Kidney (tissue), 14 donors: ENCODE measurements around the gene SH3PXD2A. TPM values are rescaled to one million over a fixed set of nuclear protein-coding genes. Genes with fewer than 3 reads are reported as not detected.

ENCODE experiments used
- DNase-seq, 5 donors: peaks; one replicate each; pipeline ENCODE4 v3.0.0-alpha.2; 2013 to 2020
- FAIRE-seq: peaks from 2 replicates; lab custom pipeline; 2012; peaks lifted over from hg19 to GRCh38; lab: Jason Lieb, UNC
- H3K27ac ChIP-seq, 2 donors: one replicate each; pipeline ENCODE4 v1.7.0; 2013; ENCODE audit warnings: low read depth in 2 of 2, low read length in 2 of 2, inconsistent platforms in 1 of 2
- H3K27me3 ChIP-seq: one replicate; pipeline ENCODE4 v1.7.1; 2013; ENCODE audit warnings: low read length, inconsistent platforms; ENCODE audit not compliant: control insufficient read depth, insufficient read depth
- H3K36me3 ChIP-seq, 3 donors: one replicate each; pipeline versions ENCODE4 v1.7.0 to v1.7.1; 2013; ENCODE audit warnings: low read length in 3 of 3, control low read depth in 1 of 3, inconsistent platforms in 1 of 3; ENCODE audit not compliant: insufficient read depth in 3 of 3, control insufficient read depth in 2 of 3
- H3K4me1 ChIP-seq, 3 donors: one replicate each; pipeline versions ENCODE4 v1.7.0 to v1.7.1; 2013; ENCODE audit warnings: low read length in 3 of 3, inconsistent platforms in 1 of 3, low read depth in 1 of 3; ENCODE audit not compliant: control insufficient read depth in 2 of 3, insufficient read depth in 2 of 3
- H3K4me3 ChIP-seq, 3 donors: one replicate each; pipeline versions ENCODE4 v1.7.0 to v1.8.1; 2013; ENCODE audit warnings: low read length in 3 of 3, control low read depth in 1 of 3, inconsistent platforms in 1 of 3
- H3K9ac ChIP-seq, 3 donors: one replicate each; pipeline versions ENCODE4 v1.7.0 to v1.7.1; 2013; ENCODE audit warnings: low read length in 3 of 3, control low read depth in 1 of 3, inconsistent platforms in 1 of 3
- H3K9me3 ChIP-seq, 3 donors: one replicate each; pipeline versions ENCODE4 v1.7.0 to v1.7.1; 2013; ENCODE audit warnings: low read length in 3 of 3, control low read depth in 1 of 3, inconsistent platforms in 1 of 3; ENCODE audit not compliant: control insufficient read depth in 2 of 3, insufficient read depth in 1 of 3
- CTCF ChIP-seq: IDR thresholded peaks from 3 replicates; pipeline ENCODE4 v1.5.1; 2012; ENCODE audit warnings: mild to moderate bottlenecking, moderate library complexity, borderline replicate concordance; ENCODE audit not compliant: insufficient read depth; ENCODE audit errors: extremely low read depth
- intact Hi-C: fragments of 100-400 bp; cut with DNase I; formaldehyde crosslinking; loops from one replicate; pipeline ENCODE4 v1.11.1; 2022
- polyA plus RNA-seq: library from polyadenylated mRNA; stranded (reverse); fragments of 350-450 nt; fragmentation: Illumina TruSeq; extraction: RNeasy Lipid Tissue Mini Kit (QIAGEN cat#74804); gene quantifications from one replicate; pipeline ENCODE4 v1.2.3, GENCODE V29; 2014; ENCODE audit warnings: low read depth, low replicate concordance; ENCODE audit not compliant: insufficient read depth
- total RNA-seq: library from RNA; stranded (reverse); fragmentation: NEBNext Ultra II Directional; extraction: Animal tissue kit (Norgen Biotek cat#: 25700); gene quantifications from one replicate; pipeline ENCODE4 v1.2.1, GENCODE V29; 2021
- donor health status: control.
- donor health status: control.
- donor health status: control.
- donor health status: control.
- donor health status: control.
- donor health status: DM: yes; HTN: yes; CAD: no.
- donor health status: Normal renal cell carcinoma (clear cell type).

The SH3PXD2A gene
- total and polyA plus RNA-seq, 2 donors from 2014 or later = 2.4 to 20.1 TPM

- H3K27me3 ChIP-seq = no peaks in the 10 kb centered on the region
- no peak overlapping the region for H3K9ac ChIP-seq
- no peak overlapping the region for H3K27ac ChIP-seq
- TF ChIP-seq CTCF = no peak
- H3K4me1 ChIP-seq = peaks cover 0 to 9% (median 0%) of the 10 kb centered on the region in 3 donors
- H3K9me3 ChIP-seq = no peaks in the 10 kb centered on the region
- intact Hi-C loops = no loop called here
- peak in 2 of 5 donors; percentile 53 to 73 for DNase-seq
- no peaks in the 10 kb centered on the region for H3K36me3 ChIP-seq
- FAIRE-seq = no peak
- H3K4me3 ChIP-seq = no peak overlapping the region
Measured at GRCh38 chr10:103849880-103850571, 5.3 kb downstream of the SH3PXD2A start.

- Histone ChIP-seq H3K4me1 (peaks cover 0 to 7% (median 4%) of the 10 kb centered on the region in 3 donors), H3K9me3 (no peaks in the 10 kb centered on the region), H3K27ac (no peak overlapping the region), H3K4me3 (no peak overlapping the region), H3K27me3 (no peaks in the 10 kb centered on the region), H3K36me3 (no peaks in the 10 kb centered on the region), H3K9ac (no peak overlapping the region)
- no peak for TF ChIP-seq CTCF
- intact Hi-C loops = no loop called here
- DNase-seq = no peak
- FAIRE-seq = no peak
Measured at GRCh38 chr10:103849212-103849877, 6.0 kb downstream of the SH3PXD2A start.

- H3K36me3 ChIP-seq = no peaks in the 10 kb centered on the region
- H3K9ac ChIP-seq = no peak overlapping the region
- intact Hi-C loops = no loop called here
- H3K4me1 ChIP-seq = peaks cover 0 to 10% (median 7%) of the 10 kb centered on the region in 3 donors
- H3K4me3 ChIP-seq = no peak overlapping the region
- H3K27me3 ChIP-seq = no peaks in the 10 kb centered on the region
- FAIRE-seq (no peak), DNase-seq (no peak)
- no peak for TF ChIP-seq CTCF
- H3K9me3 ChIP-seq = no peaks in the 10 kb centered on the region
- H3K27ac ChIP-seq = no peak overlapping the region
Measured at GRCh38 chr10:103847909-103848468, 7.4 kb downstream of the SH3PXD2A start.
